Coronary artery (tissue), 2 donors: ENCODE measurements around the gene POLR1A.

Experiments
- DNase-seq: peaks from one replicate; pipeline ENCODE4 v3.0.0-alpha.2; 2017; ENCODE audit warnings: low spot score
- H3K27ac ChIP-seq, 2 donors: fragments of 200-600 bp; sonication (generic); one replicate each; pipeline ENCODE4 v1.5.1; 2016 to 2019
- H3K4me3 ChIP-seq: fragments of 200-600 bp; sonication (generic); 2 replicates; pipeline ENCODE4 v1.5.1; 2016; ENCODE audit warnings: mild to moderate bottlenecking, moderate library complexity
- CTCF ChIP-seq: fragments of 200-600 bp; sonication (generic); IDR thresholded peaks from one replicate; pipeline ENCODE4 v1.5.1; 2019; ENCODE audit warnings: antibody characterized with exemption

Gene POLR1A

DNA sequence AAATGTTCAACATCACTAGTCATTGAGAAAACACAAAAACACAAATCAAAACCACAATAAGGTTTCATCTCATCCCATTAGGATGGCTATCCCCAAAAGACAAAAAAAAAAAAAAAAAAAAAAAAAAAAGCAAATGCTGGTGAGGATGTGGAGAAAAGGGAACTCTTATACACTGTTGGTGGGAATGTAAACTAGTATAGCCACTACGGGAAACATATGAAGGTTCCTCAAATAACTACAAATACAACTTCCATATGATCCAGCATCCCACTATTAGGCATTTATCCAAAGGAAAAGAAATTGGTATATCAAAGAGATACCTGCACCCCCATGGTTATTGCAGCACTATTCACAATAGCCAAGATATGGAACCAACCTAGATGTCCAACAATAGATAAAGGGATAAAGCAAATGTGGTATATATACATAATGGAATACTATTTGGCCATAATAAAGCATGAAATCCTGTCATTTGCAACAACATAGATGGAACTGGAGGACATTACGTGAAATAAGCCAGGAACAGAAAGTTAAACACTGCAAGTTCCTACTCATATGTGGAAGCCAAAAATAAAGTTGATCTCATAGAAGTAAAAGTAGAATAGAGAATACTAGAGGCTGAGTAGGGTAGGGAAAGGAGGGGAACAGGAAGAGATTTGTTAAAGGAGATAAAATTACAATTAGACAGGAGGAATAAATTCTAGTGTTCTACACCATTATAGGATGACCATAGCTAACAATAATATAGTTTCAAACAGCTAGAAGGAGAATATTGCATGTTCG is 8.4 kb downstream of the POLR1A start:
- no peak for TF ChIP-seq CTCF
- no peak for DNase-seq
- no peak overlapping the region for H3K27ac ChIP-seq

GRCh38 chr2:86094229-86094628 is 11.5 kb downstream of the POLR1A start:
- Histone ChIP-seq H3K4me3 (no peak overlapping the region), H3K27ac (no peak overlapping the region)
- no peak for TF ChIP-seq CTCF
- no peak for DNase-seq

More for the DNA sequence above, 8.4 kb downstream of the POLR1A start:
- H3K4me3 ChIP-seq = no peak overlapping the region

- H3K27ac ChIP-seq = no peak overlapping the region
- DNase-seq = no peak
- no peak overlapping the region for H3K4me3 ChIP-seq
- no peak for TF ChIP-seq CTCF
Observed at GRCh38 chr2:86087936-86088850, 17.5 kb downstream of the POLR1A start.

DNA sequence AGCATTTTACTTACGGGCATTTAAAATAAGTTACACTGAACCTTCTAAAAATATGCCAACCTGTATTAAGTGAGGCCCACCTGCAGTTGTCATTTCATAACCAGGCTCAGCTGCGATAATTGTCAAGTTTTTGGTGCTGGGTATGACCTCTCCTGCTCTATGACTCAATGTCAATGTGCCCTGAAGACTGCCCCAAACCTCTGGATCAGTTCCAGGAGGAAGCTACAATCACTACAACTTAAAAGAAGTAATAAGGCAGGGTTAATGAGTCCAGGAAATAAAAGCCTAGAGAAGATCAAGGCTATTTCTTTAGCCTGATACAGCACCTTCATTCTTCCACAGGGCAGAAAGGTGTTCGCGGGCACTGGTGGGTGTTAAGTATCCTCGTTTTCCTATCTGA is 22.9 kb downstream of the POLR1A start:
- no peak for DNase-seq
- Histone ChIP-seq H3K27ac (no peak overlapping the region), H3K4me3 (no peak overlapping the region)
- TF ChIP-seq CTCF = no peak

DNA sequence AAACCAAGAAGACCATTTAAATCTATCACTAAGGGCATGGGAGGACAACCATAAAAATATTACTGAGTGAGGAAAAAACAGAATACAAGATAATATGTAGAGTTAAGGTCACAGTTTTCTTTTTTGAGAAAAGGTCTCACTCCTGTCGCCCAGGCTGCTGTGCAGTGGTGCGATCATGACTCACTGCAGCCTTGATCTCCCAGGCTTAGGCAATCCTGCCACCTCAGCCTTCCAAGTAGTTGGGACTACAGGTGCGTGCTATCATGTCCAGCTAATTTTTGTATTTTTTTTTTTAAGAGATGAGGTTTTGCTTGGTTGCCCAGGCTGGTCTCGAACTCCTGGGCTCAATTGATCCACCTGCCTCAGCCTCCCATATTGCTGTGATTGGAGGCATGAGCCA is 24.0 kb downstream of the POLR1A start:
- no peak overlapping the region for H3K27ac ChIP-seq
- no peak for DNase-seq
- no peak overlapping the region for H3K4me3 ChIP-seq
- no peak for TF ChIP-seq CTCF

DNA sequence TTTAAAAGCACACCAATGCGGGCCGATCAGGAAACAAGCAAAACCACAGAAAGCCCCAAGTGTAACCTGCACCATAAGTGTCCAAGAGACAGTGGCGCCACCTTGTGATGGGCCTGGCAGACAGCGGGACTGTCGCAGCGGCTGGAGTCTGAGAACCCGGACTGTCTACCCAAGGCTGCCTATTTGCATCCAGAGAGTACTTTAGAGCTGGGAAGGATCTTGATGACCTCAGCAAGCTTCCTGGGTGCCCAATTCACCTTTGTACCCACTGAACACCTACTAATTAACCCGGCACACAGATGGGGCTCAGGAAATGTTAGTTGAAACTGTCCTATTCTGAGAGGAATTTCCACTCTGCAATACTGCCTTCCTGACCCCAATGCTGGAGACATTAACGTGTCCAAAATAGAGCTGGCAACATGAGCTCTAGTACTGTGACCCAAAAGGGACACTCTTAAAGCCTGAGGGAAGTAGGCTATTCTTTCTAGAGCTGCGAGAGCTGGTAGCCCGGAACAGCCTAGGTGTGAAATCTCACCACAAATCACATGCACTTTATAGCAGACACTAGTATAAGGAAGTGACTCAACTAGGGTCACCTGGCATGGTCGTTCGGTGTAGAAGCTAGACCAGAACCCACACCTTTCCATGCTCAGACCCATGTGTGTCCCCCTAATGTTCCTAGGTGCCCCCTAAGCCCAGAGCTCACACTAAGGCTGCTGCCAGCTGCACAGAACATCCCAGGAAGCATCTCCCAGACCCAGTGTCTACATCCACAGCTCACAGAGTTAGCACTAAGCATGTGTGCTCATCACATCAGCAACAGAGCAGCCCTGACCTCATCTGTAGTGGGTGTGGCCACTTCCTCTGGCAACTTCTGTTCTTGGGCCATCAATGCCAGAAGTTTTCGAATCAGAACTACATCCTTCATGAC is 25.4 kb downstream of the POLR1A start:
- TF ChIP-seq CTCF = peak; percentile 63
- DNase-seq = peak; percentile 86
- Histone ChIP-seq H3K4me3 (no peak overlapping the region), H3K27ac (no peak overlapping the region)
